Daoy (cell line): ENCODE results near the gene BHLHE40. TPM values are rescaled to one million over a fixed set of nuclear protein-coding genes. Genes with fewer than 3 reads are reported as not detected.

Experiments
- DNase-seq: peaks from one replicate; pipeline ENCODE4 v3.0.0-alpha.2; 2015; ENCODE audit warnings: low read depth
- total RNA-seq: library from RNA; depleted of rRNA; stranded (reverse); fragments of >200 nt; shearing (Covaris generic); gene quantifications from 2 replicates; pipeline ENCODE4 v1.2.3, GENCODE V29; 2014; rRNA removed

Gene BHLHE40
- total RNA-seq, 1 experiment from 2014 or later: 11.1 TPM

- no peak for DNase-seq
Observed at GRCh38 chr3:5019411-5020241, 40.4 kb downstream of the BHLHE40 start.

- no peak for DNase-seq
Observed at GRCh38 chr3:5020242-5020722, 41.0 kb downstream of the BHLHE40 start.

GRCh38 chr3:5021116-5022092, 42.2 kb downstream of the BHLHE40 start:
- peak; percentile 81 for DNase-seq

GRCh38 chr3:5022187-5022965, 43.1 kb downstream of the BHLHE40 start:
- peak; percentile 48 for DNase-seq

GRCh38 chr3:5022966-5023776, 43.9 kb downstream of the BHLHE40 start:
- peak; percentile 97 for DNase-seq

- no peak for DNase-seq
Observed at GRCh38 chr3:5023777-5024346, 44.6 kb downstream of the BHLHE40 start.

- no peak for DNase-seq
Observed at GRCh38 chr3:5026046-5026362, 46.8 kb downstream of the BHLHE40 start.

- DNase-seq: no peak
Observed at GRCh38 chr3:5029715-5030114, 50.5 kb downstream of the BHLHE40 start.

- DNase-seq: no peak
Observed at GRCh38 chr3:5030152-5030551, 50.9 kb downstream of the BHLHE40 start.

GRCh38 chr3:5032844-5033243, 53.6 kb downstream of the BHLHE40 start:
- no peak for DNase-seq

Other genes starting within 250 kb of the BHLHE40 start
- 33.4 and 35.8 TPM in 2 replicates for gene ARL8B, start 142.9 kb downstream of the BHLHE40 start, total RNA-seq
- 5.1 and 13.7 TPM in 2 replicates for gene EDEM1, start 208.3 kb downstream of the BHLHE40 start, total RNA-seq